Measurements from ENCODE around the gene CATSPERB. TPM values are rescaled to one million over a fixed set of nuclear protein-coding genes. Genes with fewer than 3 reads are reported as not detected.
A peak's percentile ranks its signal among the peaks of the same experiment; 100 is the strongest.

Gene CATSPERB
- total and polyA plus RNA-seq, 2 of the 8 experiments (the other 6 are each of a cell fraction or from before 2014, with no cell fraction given) = 0.11 to 0.30 TPM

- Histone ChIP-seq H3K79me2 (ENCODE audit: control insufficient read depth in 1 of 2, insufficient read depth in 2 of 2, low read length in 2 of 2) (no peaks in the 10 kb centered on the region), H4K5ac (ENCODE audit: insufficient read length, low read depth, low read length) (no peak overlapping the region), H2BK120ac (replicated peaks; ENCODE audit: low read depth, low read length) (no peak overlapping the region), H2BK12ac (ENCODE audit: low read depth, low read length) (no peak overlapping the region), H2BK5ac (ENCODE audit: low read depth, low read length) (no peak overlapping the region), H3K27me3 (replicated peaks in 1 of 4; ENCODE audit: control insufficient read depth in 3 of 4, extremely low read depth in 1 of 4, insufficient read depth in 3 of 4, low read length in 3 of 4) (peaks cover 10 to 40% (median 33%) of the 10 kb centered on the region in 4 experiments), H3K4me1 (replicated peaks in 1 of 4; ENCODE audit: control insufficient read depth in 3 of 4, insufficient read depth in 4 of 4, low read length in 3 of 4) (peaks cover 0 to 5% (median 3%) of the 10 kb centered on the region in 4 experiments; a peak in 5 of 7 replicates), H3K56ac (replicated peaks; ENCODE audit: insufficient read length, low read depth, low read length) (no peak overlapping the region), H4K8ac (ENCODE audit: extremely low read depth, insufficient read depth, low read length) (no peak overlapping the region), H3K9me3 (ENCODE audit: insufficient read depth in 2 of 2, low read depth in 1 of 2, low read length in 1 of 2) (peaks cover 8 to 14% of the 10 kb centered on the region in 2 experiments), H3K4ac (replicated peaks; ENCODE audit: insufficient read length, low read depth, low read length) (no peak overlapping the region), H2BK20ac (ENCODE audit: low read length) (no peak overlapping the region), H2BK15ac (ENCODE audit: low read length) (no peak overlapping the region), H3K4me3 (ENCODE audit: extremely low read depth in 1 of 4, insufficient read depth in 2 of 4, low read depth in 3 of 4, low read length in 4 of 4) (peak overlapping the region; percentile 40 to 69 (median 62); a peak in 7 of 8 replicates), H3K18ac (ENCODE audit: extremely low read depth, low read length) (no peak overlapping the region), H3K14ac (ENCODE audit: insufficient read length) (no peak overlapping the region), H3K23me2 (ENCODE audit: low read depth, low read length) (peaks cover 5% of the 10 kb centered on the region; the same call in 1 of the 2 replicates), H3K23ac (ENCODE audit: insufficient read length) (no peak overlapping the region), H4K20me1 (replicated peaks in 1 of 2; ENCODE audit: control insufficient read depth in 1 of 2, insufficient read depth in 2 of 2, low read length in 2 of 2) (no peaks in the 10 kb centered on the region), H4K91ac (replicated peaks; ENCODE audit: insufficient read length, low read length) (no peak overlapping the region), H3K4me2 (ENCODE audit: insufficient read depth in 1 of 2, low read depth in 2 of 2, low read length in 2 of 2) (peak overlapping the region; percentile 74 to 77; a peak in 3 of 4 replicates), H3K79me1 (ENCODE audit: low read depth, low read length) (no peaks in the 10 kb centered on the region), H3K27ac (ENCODE audit: low read depth, low read length) (no peak overlapping the region), H3K36me3 (ENCODE audit: control insufficient read depth in 2 of 4, insufficient read depth in 4 of 4, low read length in 3 of 4) (no peaks in the 10 kb centered on the region), H2AK5ac (ENCODE audit: low read depth, low read length) (no peak overlapping the region), H3K9ac (replicated peaks in 1 of 4; ENCODE audit: extremely low read depth in 1 of 4, low read depth in 3 of 4, low read length in 3 of 4) (no peak overlapping the region), H2AFZ (ENCODE audit: low read length) (no peak overlapping the region)
- FAIRE-seq = no peak
- DNase-seq (ENCODE audit: low read depth in 1 of 2, low spot score in 2 of 2) = no peak
- ChIA-PET CTCF (ENCODE audit: partially characterized antibody) (no interaction called here), POLR2A (ENCODE audit: partially characterized antibody) (interaction anchor here (0.7 to 1.2 kb wide), 2 partner anchors 63 to 260 kb away, joined by 3 read pairs; partner anchors contain the start of gene PPP4R3A)
- no peak for TF ChIP-seq RXRA (IDR thresholded peaks at IDR 0.05; ENCODE audit: insufficient read depth, low read depth, low read length)
- TF ChIP-seq SIX5 (IDR thresholded peaks at IDR 0.05; ENCODE audit: low read depth, low read length) = no peak
- no peak for TF ChIP-seq TCF12 (IDR thresholded peaks at IDR 0.05; ENCODE audit: low read depth, low read length)
- no peak for TF ChIP-seq BCL11A (IDR thresholded peaks at IDR 0.05; ENCODE audit: low read depth in 2 of 2, low read length in 2 of 2)
- TF ChIP-seq TAF1 (IDR thresholded peaks at IDR 0.05; ENCODE audit: low read depth, low read length) = no peak
- no peak for TF ChIP-seq SAP30 (IDR thresholded peaks at IDR 0.05; ENCODE audit: insufficient read depth, insufficient replicate concordance, low read length)
- no peak for TF ChIP-seq HDAC2 (IDR thresholded peaks at IDR 0.05; ENCODE audit: borderline replicate concordance in 1 of 2, low read depth in 2 of 2, low read length in 2 of 2)
- no peak for TF ChIP-seq BRCA1 (IDR thresholded peaks at IDR 0.05; ENCODE audit: low read depth, low read length)
Observed at GRCh38 chr14:91573528-91573893, 158.4 kb downstream of the CATSPERB start.

All from H1 (cell line).